Occipital lobe (tissue), 2 donors: ENCODE results near the gene MEGF8. TPM values are rescaled to one million over a fixed set of nuclear protein-coding genes. Genes with fewer than 3 reads are reported as not detected.
"Not testable (repeated sequence)": the region's sequence is repeated elsewhere in the genome, so short reads cannot be mapped to it uniquely, and the experiment has no call there.

Source experiments
- DNase-seq: peaks from one replicate; lab custom pipeline; 2025; lab: John Stamatoyannopoulos, UW
- total RNA-seq: library from RNA; depleted of rRNA; stranded (reverse); fragments of >200 nt; gene quantifications from one replicate; pipeline ENCODE4 v1.2.3, GENCODE V29; 2014

The MEGF8 gene
- total RNA-seq, 1 donor from 2014 or later, result 43.7 TPM

GRCh38 chr19:42328854-42329253, 3.4 kb downstream of the MEGF8 start:
- DNase-seq, result no peak

DNA sequence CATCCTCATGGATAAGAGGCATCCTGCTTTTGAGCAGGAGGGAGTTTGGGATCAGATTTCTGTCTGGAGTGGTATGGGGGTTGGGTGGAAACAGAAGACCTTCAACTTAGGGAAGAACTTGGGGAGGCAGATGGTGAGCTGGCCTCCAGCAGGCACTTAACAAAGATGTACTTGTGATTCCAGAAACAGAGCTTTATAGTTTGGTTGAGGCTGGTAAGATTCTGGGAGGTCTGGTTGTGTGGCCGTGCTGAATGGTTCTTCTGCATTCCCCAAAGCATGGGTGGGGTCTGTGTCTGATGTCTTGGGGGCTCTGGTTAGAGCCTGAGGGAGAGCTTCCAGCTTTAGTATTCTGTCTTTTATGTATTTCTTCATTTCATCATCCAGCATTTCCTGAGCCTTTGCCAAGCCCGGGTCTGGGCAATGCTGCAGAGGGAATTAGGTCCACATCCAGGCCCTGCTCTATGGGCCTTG, 4.8 kb downstream of the MEGF8 start:
- DNase-seq, result no peak

- not testable (repeated sequence) for DNase-seq
Observed at GRCh38 chr19:42331333-42331732, 5.9 kb downstream of the MEGF8 start.

GRCh38 chr19:42332059-42332458, 6.6 kb downstream of the MEGF8 start:
- no peak for DNase-seq

DNA sequence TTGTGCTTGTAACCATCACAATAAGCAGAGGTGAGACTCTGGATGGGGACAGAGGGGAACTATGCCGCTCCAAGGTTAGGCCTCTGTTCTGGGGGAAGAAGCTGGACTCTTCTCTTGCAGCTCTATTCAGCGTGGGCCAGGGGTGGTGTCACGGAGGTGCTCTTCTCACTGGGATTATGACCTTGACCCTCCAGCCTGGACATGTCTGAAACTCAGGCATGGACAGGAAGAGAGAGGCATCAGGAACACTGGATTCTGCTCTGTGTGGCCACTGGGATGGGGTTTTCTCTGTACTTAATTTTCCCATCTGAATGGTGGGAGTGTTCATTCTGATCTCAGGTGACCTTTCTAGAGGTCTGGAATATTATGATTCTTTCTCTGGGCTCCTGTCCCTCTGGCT, 7.6 kb downstream of the MEGF8 start:
- no peak for DNase-seq

DNA sequence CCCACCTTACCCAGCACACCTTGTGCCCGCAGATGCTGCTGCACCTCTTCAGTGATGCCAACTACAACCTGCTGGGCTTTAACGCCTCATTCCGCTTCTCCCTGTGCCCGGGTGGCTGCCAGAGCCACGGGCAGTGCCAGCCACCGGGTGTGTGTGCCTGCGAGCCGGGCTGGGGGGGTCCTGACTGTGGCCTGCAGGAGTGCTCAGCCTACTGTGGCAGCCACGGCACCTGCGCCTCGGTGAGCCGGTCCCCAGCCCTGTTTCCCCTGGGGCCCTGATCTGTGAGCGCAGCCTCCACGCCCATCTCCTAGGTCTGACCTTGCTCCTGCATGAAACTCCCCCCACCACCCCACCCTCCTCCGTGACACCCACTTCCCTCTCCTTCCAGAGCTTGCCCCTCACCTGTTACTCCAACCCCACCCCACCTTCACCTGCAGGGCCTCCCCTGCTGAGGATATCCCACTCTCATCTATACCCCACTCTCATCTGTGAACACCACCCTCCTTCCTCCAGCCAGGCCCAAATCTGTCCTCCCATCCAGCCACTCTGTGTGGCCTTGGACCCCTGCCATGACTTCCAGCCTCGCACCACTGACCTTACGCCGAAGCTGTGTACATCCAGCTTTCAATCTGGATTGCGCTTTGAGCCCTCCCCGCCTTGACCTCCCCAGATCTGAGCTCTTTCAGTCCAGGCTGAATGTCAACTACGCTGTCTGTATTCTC, 8.7 kb downstream of the MEGF8 start:
- no peak for DNase-seq

DNA sequence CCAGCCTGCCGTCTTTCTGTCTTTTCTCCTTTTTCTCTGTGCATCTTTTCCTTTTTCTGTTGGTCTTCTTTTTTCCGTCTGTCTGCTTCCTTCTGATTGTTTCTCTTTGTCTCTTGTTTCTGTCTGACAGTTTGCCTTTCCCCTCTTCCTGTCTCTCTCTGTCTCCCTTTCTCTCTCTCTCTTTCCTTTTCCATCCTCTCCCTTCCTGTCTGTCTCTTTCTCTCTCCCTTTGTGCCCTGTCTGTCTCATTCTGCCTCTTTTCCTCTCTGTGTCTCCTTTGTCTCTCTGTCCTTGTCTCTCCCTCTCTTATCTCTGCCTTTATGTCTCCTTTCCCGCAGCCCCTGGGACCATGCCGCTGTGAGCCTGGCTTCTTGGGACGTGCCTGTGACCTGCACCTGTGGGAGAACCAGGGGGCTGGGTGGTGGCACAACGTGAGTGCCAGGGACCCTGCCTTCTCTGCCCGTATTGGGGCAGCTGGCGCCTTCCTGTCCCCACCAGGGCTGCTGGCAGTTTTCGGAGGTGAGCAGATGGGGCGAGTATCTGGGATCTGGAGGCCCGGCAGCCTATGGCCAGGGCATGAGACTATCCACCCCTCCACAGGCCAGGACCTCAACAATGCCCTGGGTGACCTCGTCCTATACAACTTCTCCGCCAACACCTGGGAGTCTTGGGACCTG, 9.4 kb downstream of the MEGF8 start:
- DNase-seq, result no peak

GRCh38 chr19:42335374-42335936, 10.0 kb downstream of the MEGF8 start:
- DNase-seq, result no peak

- no peak for DNase-seq
Observed at GRCh38 chr19:42335971-42336370, 10.5 kb downstream of the MEGF8 start.

DNA sequence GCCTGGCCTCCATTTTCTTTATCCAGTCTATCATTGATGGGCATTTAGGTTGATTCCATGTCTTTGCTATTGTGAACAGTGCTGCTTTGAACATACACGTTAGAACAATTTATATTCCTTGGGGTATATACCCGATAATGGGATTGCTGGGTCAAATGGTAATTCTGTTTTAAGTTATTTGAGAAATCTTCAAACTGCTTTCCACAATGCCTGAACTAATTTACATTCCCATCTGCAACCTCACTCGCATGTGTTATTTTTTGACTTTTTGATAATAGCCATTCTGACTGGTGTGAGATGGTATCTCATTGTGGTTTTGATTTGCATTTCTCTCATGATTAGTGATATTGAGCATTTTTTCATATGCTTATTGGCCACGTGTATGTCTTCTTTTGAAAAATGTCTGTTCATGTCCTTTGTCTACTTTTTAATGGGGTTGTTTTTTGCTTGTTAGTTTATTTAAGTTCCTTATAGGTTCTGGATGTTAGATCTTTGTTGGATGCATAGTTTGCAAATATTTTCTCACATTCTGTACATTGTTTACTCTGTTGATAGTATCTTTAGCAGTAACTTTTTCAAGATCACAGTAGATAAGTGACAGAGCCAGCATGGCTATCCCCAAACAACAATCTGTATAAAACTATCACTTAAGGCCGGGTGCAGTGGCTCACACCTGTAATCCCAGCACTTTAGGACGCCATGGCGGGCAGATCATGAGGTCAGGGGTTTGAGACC, 13.9 kb downstream of the MEGF8 start:
- DNase-seq, result not testable (repeated sequence)

GRCh38 chr19:42339922-42340321, 14.5 kb downstream of the MEGF8 start:
- DNase-seq, result not testable (repeated sequence)

DNA sequence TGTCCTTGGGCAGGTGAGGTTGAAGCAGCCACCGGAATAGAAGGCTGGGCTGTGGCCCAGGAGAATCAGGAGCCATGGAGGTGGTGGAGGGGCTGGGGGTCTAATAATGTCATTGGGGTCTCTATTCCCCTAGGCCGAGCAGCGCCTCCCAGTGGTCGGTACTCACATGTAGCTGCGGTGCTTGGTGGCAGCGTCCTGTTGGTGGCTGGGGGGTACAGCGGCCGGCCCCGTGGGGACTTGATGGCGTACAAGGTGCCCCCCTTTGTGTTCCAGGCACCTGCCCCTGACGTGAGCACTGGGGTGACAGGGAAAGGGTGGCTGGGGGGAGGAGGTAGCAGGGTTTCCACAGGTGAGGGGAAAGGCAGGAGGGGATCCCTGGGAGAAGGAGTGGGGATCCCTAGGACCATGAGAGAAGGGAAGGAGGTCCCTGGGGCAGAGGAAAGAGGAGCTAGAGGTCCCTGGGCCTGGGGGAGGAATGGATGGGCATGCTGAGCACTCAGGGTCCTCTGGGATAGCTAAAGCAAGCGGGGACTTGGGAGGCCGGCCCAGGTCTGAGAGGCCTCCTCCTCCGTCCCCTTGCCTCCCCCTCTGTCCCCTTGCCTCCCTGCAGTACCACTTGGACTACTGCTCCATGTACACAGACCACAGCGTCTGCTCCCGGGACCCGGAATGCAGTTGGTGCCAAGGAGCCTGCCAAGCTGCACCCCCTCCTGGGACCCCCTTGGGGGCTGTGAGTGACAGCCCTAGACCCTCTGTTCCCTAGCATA, 18.1 kb downstream of the MEGF8 start:
- no peak for DNase-seq

DNA sequence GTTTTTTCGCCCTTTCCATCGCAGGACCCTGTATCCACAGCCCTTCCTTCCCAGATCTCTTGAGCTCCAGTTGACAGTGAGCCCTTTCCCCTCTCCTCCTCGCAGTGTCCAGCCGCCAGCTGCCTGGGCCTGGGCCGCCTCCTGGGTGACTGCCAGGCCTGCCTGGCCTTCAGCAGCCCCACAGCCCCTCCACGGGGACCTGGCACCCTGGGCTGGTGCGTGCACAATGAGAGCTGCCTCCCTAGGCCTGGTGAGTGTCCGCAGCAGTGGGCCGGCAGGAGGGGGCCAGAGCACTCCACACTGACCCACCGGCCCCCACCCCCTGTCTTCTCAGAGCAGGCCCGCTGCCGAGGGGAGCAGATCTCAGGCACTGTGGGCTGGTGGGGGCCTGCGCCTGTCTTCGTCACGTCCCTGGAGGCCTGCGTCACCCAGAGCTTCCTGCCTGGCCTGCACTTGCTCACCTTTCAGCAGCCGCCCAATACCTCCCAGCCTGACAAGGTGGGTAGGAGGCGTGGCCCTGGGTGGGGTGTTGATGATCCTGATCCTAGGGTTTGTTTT, 19.0 kb downstream of the MEGF8 start:
- DNase-seq, result no peak

DNA sequence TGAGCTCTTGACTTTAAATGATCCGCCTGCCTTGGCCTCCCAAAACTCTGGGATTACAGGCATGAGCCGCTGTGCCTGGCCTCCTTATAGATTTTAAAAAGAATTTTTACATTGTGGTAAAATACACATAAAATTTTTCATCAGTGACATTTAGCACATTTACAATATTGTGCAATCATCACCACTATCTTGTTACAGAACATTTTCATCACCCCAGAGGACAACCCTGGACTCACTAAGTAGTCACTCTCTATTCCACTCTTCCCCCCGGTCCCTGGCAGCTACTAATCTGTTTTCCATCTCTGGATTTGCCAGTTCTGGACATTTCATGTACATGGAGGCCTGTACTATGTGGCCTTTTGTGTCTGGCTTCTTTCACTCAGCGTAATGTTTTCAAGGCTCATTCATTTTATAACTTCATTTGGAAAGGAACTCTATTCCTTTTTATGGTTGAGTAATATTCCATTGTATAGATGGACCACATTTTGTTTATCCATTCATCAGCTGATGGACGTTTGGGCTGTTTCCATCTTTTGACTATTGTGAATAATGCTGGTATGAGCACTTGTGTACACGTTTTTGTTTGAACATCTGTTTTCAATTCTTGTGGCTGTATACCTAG, 19.9 kb downstream of the MEGF8 start:
- DNase-seq, result no peak

GRCh38 chr19:42348211-42348610, 22.8 kb downstream of the MEGF8 start:
- DNase-seq, result no peak

- no peak for DNase-seq
Observed at GRCh38 chr19:42349378-42350107, 24.1 kb downstream of the MEGF8 start.

GRCh38 chr19:42350417-42350816, 25.0 kb downstream of the MEGF8 start:
- DNase-seq, result no peak

DNA sequence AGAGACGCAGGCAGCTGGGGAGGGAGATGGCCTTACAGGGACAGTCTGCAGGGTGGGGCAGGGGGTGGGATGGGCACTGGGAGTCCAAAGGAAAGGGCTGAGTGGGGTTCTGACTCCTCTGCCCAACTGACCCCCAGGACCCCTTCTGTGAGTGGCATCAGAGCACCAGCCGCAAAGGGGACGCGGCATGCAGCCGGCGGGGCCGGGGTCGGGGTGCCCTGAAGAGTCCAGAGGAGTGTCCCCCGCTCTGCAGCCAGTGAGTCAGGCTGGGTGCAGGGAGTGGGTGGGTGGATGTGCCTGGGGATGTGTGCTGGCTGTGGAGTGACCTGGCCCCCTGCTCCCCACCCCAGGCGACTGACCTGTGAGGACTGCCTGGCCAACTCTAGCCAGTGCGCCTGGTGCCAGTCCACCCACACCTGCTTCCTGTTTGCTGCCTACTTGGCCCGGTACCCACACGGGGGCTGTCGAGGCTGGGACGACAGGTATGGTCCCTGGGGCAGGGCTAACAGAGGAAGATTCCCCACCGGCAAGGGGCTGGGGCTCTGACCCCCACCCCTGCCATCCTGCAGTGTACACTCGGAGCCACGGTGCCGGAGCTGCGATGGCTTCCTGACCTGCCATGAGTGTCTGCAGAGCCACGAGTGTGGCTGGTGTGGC, 25.8 kb downstream of the MEGF8 start:
- no peak for DNase-seq
